K562 (cell line): ENCODE measurements around the gene BLCAP. TPM values are rescaled to one million over a fixed set of nuclear protein-coding genes. Genes with fewer than 3 reads are reported as not detected.

Experiments used
- AFF1 ChIP-seq, 2 experiments: fragments of 450-650 bp; IDR thresholded peaks; 2 replicates each; pipeline ENCODE4 v1.6.1; 2018; ENCODE audit warnings: mild to moderate bottlenecking in 2 of 2, low read depth in 1 of 2; ENCODE audit not compliant: partially characterized antibody in 2 of 2
- AFF4 ChIP-seq: sonication (generic); formaldehyde crosslinking; IDR thresholded peaks from 2 replicates; pipeline ENCODE4 v1.8.0; 2023; ENCODE audit warnings: mild to moderate bottlenecking, missing genetic modification reagents
- BACH1 ChIP-seq: fragments of 200-800 bp; sonication (Bioruptor generic); IDR thresholded peaks from 2 replicates; pipeline ENCODE4 v1.6.1; 2016; ENCODE audit warnings: missing genetic modification characterization, missing compliant biosample characterization
- BRF2 ChIP-seq: IDR thresholded peaks from 3 replicates; pipeline ENCODE4 v1.6.1; 2011; ENCODE audit warnings: borderline replicate concordance, mild to moderate bottlenecking; ENCODE audit not compliant: insufficient read length, insufficient read depth
- CBFB ChIP-seq: sonication (generic); formaldehyde crosslinking; IDR thresholded peaks from 2 replicates; pipeline ENCODE4 v1.4.0; 2020; ENCODE audit warnings: mild to moderate bottlenecking, missing genetic modification reagents
- CBX3 ChIP-seq, 2 experiments: IDR thresholded peaks; 1 replicate in 1 of 2; 2 replicates in 1 of 2; pipeline ENCODE4 v1.6.1; 2012; ENCODE audit warnings: inconsistent platforms in 2 of 2, low read length in 2 of 2, borderline replicate concordance in 1 of 2, control low read depth in 1 of 2
- ERF ChIP-seq: fragments of 450-650 bp; formaldehyde crosslinking; IDR thresholded peaks from 2 replicates; pipeline ENCODE4 v1.4.0; 2020; ENCODE audit warnings: mild to moderate bottlenecking, mixed read lengths
- PYGO2 ChIP-seq: fragments of 450-650 bp; IDR thresholded peaks from 2 replicates; pipeline ENCODE4 v1.6.1; 2016; ENCODE audit warnings: mild to moderate bottlenecking, missing genetic modification characterization, moderate library complexity, missing compliant biosample characterization
- RAD51 ChIP-seq: fragments of 450-650 bp; IDR thresholded peaks from 2 replicates; pipeline ENCODE4 v1.7.1; 2016; ENCODE audit warnings: low read depth, mild to moderate bottlenecking, borderline replicate concordance
- SPI1 ChIP-seq: IDR thresholded peaks from 2 replicates; pipeline ENCODE4 v1.6.1; 2011; ENCODE audit warnings: low read depth, low read length, control low read depth, borderline replicate concordance
- TEAD1 ChIP-seq, 2 experiments: fragments of 450-650 bp in 1 of 2; sonication (generic) in 1 of 2; formaldehyde crosslinking; IDR thresholded peaks; 2 replicates each; pipeline versions ENCODE4 v1.4.0 to v1.8.0; 2020 to 2022; ENCODE audit warnings: mild to moderate bottlenecking in 2 of 2, missing genetic modification reagents in 1 of 2
- TRIM24 ChIP-seq, 2 experiments: fragments of 450-650 bp; IDR thresholded peaks; 2 replicates each; pipeline ENCODE4 v1.6.1; 2016
- ZNF134 ChIP-seq: fragments of 250-450 bp; sonication (Bioruptor Pico); conservative IDR thresholded peaks from 2 replicates; pipeline ENCODE4 v1.4.0; 2020
- ZNF445 ChIP-seq: fragments of 250-450 bp; sonication (Bioruptor Pico); IDR thresholded peaks from 2 replicates; pipeline ENCODE4 v1.4.0; 2020; ENCODE audit warnings: low read depth, mild to moderate bottlenecking, moderate library complexity
- ZNF551 ChIP-seq: fragments of 250-450 bp; sonication (Bioruptor Pico); IDR thresholded peaks from 2 replicates; pipeline ENCODE4 v1.5.0; 2021; ENCODE audit warnings: mild to moderate bottlenecking, moderate library complexity
- ZNF57 ChIP-seq: fragments of 450-650 bp; formaldehyde crosslinking; IDR thresholded peaks from 2 replicates; pipeline ENCODE4 v1.4.0; 2020; ENCODE audit warnings: mild to moderate bottlenecking, moderate library complexity
- ZNF740 ChIP-seq, 3 experiments: fragments of 200-800 bp in 1 of 3; sonication (Bioruptor generic) in 1 of 3; sonication (generic) in 1 of 3; formaldehyde crosslinking in 1 of 3; IDR thresholded peaks; 2 replicates each; pipeline versions ENCODE4 v1.6.1 to v1.8.0; 2016 to 2022; ENCODE audit warnings: mild to moderate bottlenecking in 2 of 3, missing compliant biosample characterization in 2 of 3, missing genetic modification characterization in 2 of 3, missing genetic modification reagents in 1 of 3
- polyA plus RNA-seq, 8 experiments: library from polyadenylated mRNA; depleted of rRNA in 4 of 8; stranded (reverse) in 5 of 8; unstranded in 3 of 8; fragments of >200 nt; fragmentation: Nextera tagmentation in 2 of 8; fragmentation: Illumina TruSeq in 1 of 8; extraction: Ambion mirVana in 2 of 8; extraction: Trizol in 1 of 8; gene quantifications; 2 replicates each; pipeline versions ENCODE4 v1.2.1 to v1.2.3, GENCODE V29; 2011 to 2014; ENCODE audit warnings: inconsistent platforms in 1 of 8, missing spikeins in 1 of 8
- total RNA-seq, 7 experiments: library from RNA; depleted of rRNA in 6 of 7; stranded (reverse); fragments of >200 nt in 6 of 7; fragmentation: Illumina TruSeq in 2 of 7; extraction: Trizol in 2 of 7; gene quantifications; 2 replicates each; pipeline versions ENCODE4 v1.2.1 to v1.2.3, GENCODE V29; 2011 to 2021; ENCODE audit warnings: low replicate concordance in 1 of 7

Gene BLCAP
- total and polyA plus RNA-seq, 9 of the 15 experiments (the other 6 are each of a cell fraction or from before 2014, with no cell fraction given): 16.9 to 41.5 (median 27.6) TPM

- no peak for TF ChIP-seq AFF4 (CRISPR knock-in tag)
- peak in 1 of 2 experiments; percentile 61; a peak in 1 of 4 replicates for TF ChIP-seq TEAD1 (CRISPR knock-in tag; IDR thresholded peaks at IDR 0.05)
- no peak for TF ChIP-seq BRF2
- no peak for TF ChIP-seq AFF1 (IDR thresholded peaks at IDR 0.05; ENCODE audit: low read depth in 1 of 2, partially characterized antibody in 2 of 2)
- no peak for TF ChIP-seq CBFB (CRISPR knock-in tag)
- no peak for TF ChIP-seq RAD51
- TF ChIP-seq CBX3 (IDR thresholded peaks at IDR 0.05; ENCODE audit: borderline replicate concordance in 1 of 2, low read length in 2 of 2): no peak
- peak; percentile 72 for TF ChIP-seq BACH1 (tag)
- TF ChIP-seq PYGO2 (tag): peak; percentile 79; the same call in 1 of the 2 replicates
- TF ChIP-seq ZNF740 (CRISPR knock-in tag; IDR thresholded peaks at IDR 0.05): no peak
- TF ChIP-seq ZNF740 (tag; IDR thresholded peaks at IDR 0.05): peak in 1 of 2 experiments; percentile 42; a peak in 1 of 4 replicates
- TF ChIP-seq ZNF134: peak; percentile 64; the same call in 1 of the 2 replicates
- TF ChIP-seq ERF (CRISPR knock-in tag): no peak
- no peak for TF ChIP-seq ZNF551
- TF ChIP-seq ZNF57 (CRISPR knock-in tag): no peak
- no peak for TF ChIP-seq SPI1
- no peak for TF ChIP-seq TRIM24 (IDR thresholded peaks at IDR 0.05)
- no peak for TF ChIP-seq ZNF445 (CRISPR knock-in tag)
Observed at GRCh38 chr20:37559312-37560027, 31.8 kb upstream of the BLCAP start (continued).
